A673 (cell line): ENCODE results near the gene KANSL1. TPM values are rescaled to one million over a fixed set of nuclear protein-coding genes. Genes with fewer than 3 reads are reported as not detected.

Experiments used
- BruUV-seq: library from RNA; stranded (reverse); fragments of 400-500 nt; replicated peaks from 2 replicates; lab custom pipeline; 2021; lab: Mats Ljungman, UMichigan
- CTCF ChIA-PET: fragments of 300-600 bp; sonication (Branson Sonifier 250); formaldehyde crosslinking; loops from one replicate; lab custom pipeline; 2022; ENCODE audit warnings: antibody characterized with exemption; lab: Charles Lee
- POLR2A ChIA-PET: fragments of 300-600 bp; sonication (Branson Sonifier 250); formaldehyde crosslinking; loops from one replicate; lab custom pipeline; 2022; ENCODE audit warnings: antibody characterized with exemption; ENCODE audit not compliant: low non-redundant PET; lab: Charles Lee
- DNase-seq: peaks from one replicate; pipeline ENCODE4 v3.0.0-alpha.2; 2015; ENCODE audit warnings: low spot score
- H3K27ac ChIP-seq: fragments of 200-600 bp; sonication (generic); 2 replicates; pipeline ENCODE4 v1.5.1; 2016; ENCODE audit warnings: mixed run types, low read depth, mild to moderate bottlenecking, mixed read lengths, antibody characterized with exemption, low read length; ENCODE audit not compliant: poor library complexity, severe bottlenecking
- H3K27me3 ChIP-seq: fragments of 200-600 bp; sonication (generic); replicated peaks from 2 replicates; pipeline ENCODE4 v1.6.1; 2017; ENCODE audit warnings: mixed run types, low read depth, mild to moderate bottlenecking, mixed read lengths, antibody characterized with exemption, low read length; ENCODE audit not compliant: insufficient read depth, poor library complexity
- H3K36me3 ChIP-seq: fragments of 200-600 bp; sonication (generic); 2 replicates; pipeline ENCODE4 v1.6.1; 2016; ENCODE audit warnings: mixed run types, mild to moderate bottlenecking, mixed read lengths, antibody characterized with exemption, low read length; ENCODE audit not compliant: insufficient read depth, poor library complexity, severe bottlenecking
- H3K4me1 ChIP-seq: fragments of 200-600 bp; sonication (generic); 2 replicates; pipeline ENCODE4 v1.6.1; 2017; ENCODE audit warnings: mixed run types, mild to moderate bottlenecking, mixed read lengths, antibody characterized with exemption, low read length; ENCODE audit not compliant: insufficient read depth, poor library complexity, severe bottlenecking
- H3K4me3 ChIP-seq: fragments of 200-600 bp; sonication (generic); 2 replicates; pipeline ENCODE4 v1.5.1; 2016; ENCODE audit warnings: low read depth, mixed run types, mild to moderate bottlenecking, mixed read lengths, low read length; ENCODE audit not compliant: poor library complexity, severe bottlenecking
- H3K9me3 ChIP-seq: fragments of 200-600 bp; sonication (generic); 2 replicates; pipeline ENCODE4 v1.6.1; 2016; ENCODE audit warnings: mixed run types, low read depth, mild to moderate bottlenecking, mixed read lengths, antibody characterized with exemption, low read length; ENCODE audit not compliant: poor library complexity, severe bottlenecking
- EZH2 ChIP-seq: fragments of 200-600 bp; sonication (generic); IDR thresholded peaks from 2 replicates; pipeline ENCODE4 v1.6.1; 2017; ENCODE audit warnings: borderline replicate concordance, low read depth, mild to moderate bottlenecking, mixed read lengths, antibody characterized with exemption, low read length; ENCODE audit not compliant: poor library complexity, severe bottlenecking
- intact Hi-C: fragments of 100-400 bp; cut with micrococcal nuclease; formaldehyde crosslinking; loops from one replicate; pipeline ENCODE4 v1.10.0; 2022; ENCODE audit not compliant: unreplicated experiment
- total RNA-seq: library from RNA; stranded (reverse); gene quantifications from 2 replicates; pipeline ENCODE4 v1.2.3, GENCODE V29; 2021
- TF ChIP-seq, protein P1 (sequence below): fragments of 300-800, 200-600 bp; sonication (generic); conservative IDR thresholded peaks from 2 replicates; pipeline ENCODE4 v1.5.1; 2017; ENCODE audit warnings: low read depth, mild to moderate bottlenecking, antibody characterized with exemption, low read length, moderate library complexity, mixed read lengths

The KANSL1 gene
- total RNA-seq, 1 experiment from 2014 or later, result 64.9 TPM

DNA sequence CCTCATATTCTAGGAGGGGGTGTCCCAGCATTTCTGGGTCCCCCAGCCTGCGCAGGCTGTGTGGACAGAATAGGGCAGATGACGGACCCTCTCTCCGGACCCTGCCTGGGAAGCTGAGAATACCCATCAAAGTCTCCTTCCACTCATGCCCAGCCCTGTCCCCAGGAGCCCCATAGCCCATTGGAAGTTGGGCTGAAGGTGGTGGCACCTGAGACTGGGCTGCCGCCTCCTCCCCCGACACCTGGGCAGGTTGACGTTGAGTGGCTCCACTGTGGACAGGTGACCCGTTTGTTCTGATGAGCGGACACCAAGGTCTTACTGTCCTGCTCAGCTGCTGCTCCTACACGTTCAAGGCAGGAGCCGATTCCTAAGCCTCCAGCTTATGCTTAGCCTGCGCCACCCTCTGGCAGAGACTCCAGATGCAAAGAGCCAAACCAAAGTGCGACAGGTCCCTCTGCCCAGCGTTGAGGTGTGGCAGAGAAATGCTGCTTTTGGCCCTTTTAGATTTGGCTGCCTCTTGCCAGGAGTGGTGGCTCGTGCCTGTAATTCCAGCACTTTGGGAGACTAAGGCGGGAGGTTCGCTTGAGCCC is 182.5 kb downstream of the KANSL1 start:
- H3K4me1 ChIP-seq, result peaks cover 11% of the 10 kb centered on the region
- CTCF ChIA-PET, result no interaction called here
- intact Hi-C loops, result no loop called here
- BruUV-seq, result no TSS peak
- TF ChIP-seq EZH2, result no peak
- TF ChIP-seq, protein P1, sequence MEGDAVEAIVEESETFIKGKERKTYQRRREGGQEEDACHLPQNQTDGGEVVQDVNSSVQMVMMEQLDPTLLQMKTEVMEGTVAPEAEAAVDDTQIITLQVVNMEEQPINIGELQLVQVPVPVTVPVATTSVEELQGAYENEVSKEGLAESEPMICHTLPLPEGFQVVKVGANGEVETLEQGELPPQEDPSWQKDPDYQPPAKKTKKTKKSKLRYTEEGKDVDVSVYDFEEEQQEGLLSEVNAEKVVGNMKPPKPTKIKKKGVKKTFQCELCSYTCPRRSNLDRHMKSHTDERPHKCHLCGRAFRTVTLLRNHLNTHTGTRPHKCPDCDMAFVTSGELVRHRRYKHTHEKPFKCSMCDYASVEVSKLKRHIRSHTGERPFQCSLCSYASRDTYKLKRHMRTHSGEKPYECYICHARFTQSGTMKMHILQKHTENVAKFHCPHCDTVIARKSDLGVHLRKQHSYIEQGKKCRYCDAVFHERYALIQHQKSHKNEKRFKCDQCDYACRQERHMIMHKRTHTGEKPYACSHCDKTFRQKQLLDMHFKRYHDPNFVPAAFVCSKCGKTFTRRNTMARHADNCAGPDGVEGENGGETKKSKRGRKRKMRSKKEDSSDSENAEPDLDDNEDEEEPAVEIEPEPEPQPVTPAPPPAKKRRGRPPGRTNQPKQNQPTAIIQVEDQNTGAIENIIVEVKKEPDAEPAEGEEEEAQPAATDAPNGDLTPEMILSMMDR, result no peak
- H3K9me3 ChIP-seq, result no peaks in the 10 kb centered on the region
- no peak for DNase-seq
- no peak overlapping the region for H3K27ac ChIP-seq
- H3K4me3 ChIP-seq, result no peak overlapping the region
- POLR2A ChIA-PET, result no interaction called here
- H3K36me3 ChIP-seq, result no peaks in the 10 kb centered on the region
- no peaks in the 10 kb centered on the region for H3K27me3 ChIP-seq

DNA sequence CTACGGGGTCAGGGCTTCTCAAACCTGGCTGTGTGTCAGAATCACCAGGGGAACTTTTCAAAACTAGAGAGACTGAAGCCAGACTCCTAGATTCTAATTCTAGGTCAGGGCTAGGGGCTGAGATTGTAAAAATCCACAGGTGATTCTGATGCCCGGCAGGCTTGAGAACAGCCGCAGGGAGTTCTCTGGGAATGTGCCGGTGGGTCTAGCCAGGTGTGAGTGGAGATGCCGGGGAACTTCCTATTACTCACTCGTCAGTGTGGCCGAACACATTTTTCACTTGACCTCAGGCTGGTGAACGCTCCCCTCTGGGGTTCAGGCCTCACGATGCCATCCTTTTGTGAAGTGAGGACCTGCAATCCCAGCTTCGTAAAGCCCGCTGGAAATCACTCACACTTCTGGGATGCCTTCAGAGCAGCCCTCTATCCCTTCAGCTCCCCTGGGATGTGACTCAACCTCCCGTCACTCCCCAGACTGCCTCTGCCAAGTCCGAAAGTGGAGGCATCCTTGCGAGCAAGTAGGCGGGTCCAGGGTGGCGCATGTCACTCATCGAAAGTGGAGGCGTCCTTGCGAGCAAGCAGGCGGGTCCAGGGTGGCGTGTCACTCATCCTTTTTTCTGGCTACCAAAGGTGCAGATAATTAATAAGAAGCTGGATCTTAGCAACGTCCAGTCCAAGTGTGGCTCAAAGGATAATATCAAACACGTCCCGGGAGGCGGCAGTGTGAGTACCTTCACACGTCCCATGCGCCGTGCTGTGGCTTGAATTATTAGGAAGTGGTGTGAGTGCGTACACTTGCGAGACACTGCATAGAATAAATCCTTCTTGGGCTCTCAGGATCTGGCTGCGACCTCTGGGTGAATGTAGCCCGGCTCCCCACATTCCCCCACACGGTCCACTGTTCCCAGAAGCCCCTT is 183.3 kb downstream of the KANSL1 start:
- ChIA-PET CTCF (no interaction called here), POLR2A (no interaction called here)
- intact Hi-C loops, result no loop called here

DNA sequence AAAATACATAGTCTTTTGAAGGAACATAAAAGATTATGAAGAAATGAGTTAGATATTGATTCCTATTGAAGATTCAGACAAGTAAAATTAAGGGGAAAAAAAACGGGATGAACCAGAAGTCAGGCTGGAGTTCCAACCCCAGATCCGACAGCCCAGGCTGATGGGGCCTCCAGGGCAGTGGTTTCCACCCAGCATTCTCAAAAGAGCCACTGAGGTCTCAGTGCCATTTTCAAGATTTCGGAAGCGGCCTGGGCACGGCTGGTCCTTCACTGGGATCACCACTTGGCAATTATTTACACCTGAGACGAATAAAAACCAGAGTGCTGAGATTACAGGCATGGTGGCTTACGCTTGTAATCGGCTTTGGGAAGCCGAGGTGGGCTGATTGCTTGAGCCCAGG is 184.6 kb downstream of the KANSL1 start:
- Histone ChIP-seq H3K27ac (no peak overlapping the region), H3K9me3 (no peaks in the 10 kb centered on the region), H3K4me3 (no peak overlapping the region), H3K4me1 (peaks cover 3% of the 10 kb centered on the region), H3K27me3 (no peaks in the 10 kb centered on the region), H3K36me3 (no peaks in the 10 kb centered on the region)
- DNase-seq, result no peak
- CTCF ChIA-PET, result no interaction called here
- BruUV-seq, result no TSS peak
- POLR2A ChIA-PET, result no interaction called here
- intact Hi-C loops, result no loop called here
- TF ChIP-seq EZH2, result no peak
- TF ChIP-seq, protein P1, result no peak

More for the DNA sequence above, 183.3 kb downstream of the KANSL1 start:
- no peak for DNase-seq
- Histone ChIP-seq H3K4me3 (no peak overlapping the region), H3K27me3 (no peaks in the 10 kb centered on the region), H3K27ac (no peak overlapping the region), H3K4me1 (peaks cover 11% of the 10 kb centered on the region), H3K36me3 (no peaks in the 10 kb centered on the region), H3K9me3 (no peaks in the 10 kb centered on the region)
- TF ChIP-seq, protein P1, result no peak
- BruUV-seq, result no TSS peak
